Kidney (tissue), 14 donors: Measurements from ENCODE around the gene MAEA. TPM values are rescaled to one million over a fixed set of nuclear protein-coding genes. Genes with fewer than 3 reads are reported as not detected.

Experiments
- DNase-seq, 5 donors: peaks; one replicate each; pipeline ENCODE4 v3.0.0-alpha.2; 2013 to 2020
- FAIRE-seq: peaks from 2 replicates; lab custom pipeline; 2012; peaks lifted over from hg19 to GRCh38; lab: Jason Lieb, UNC
- H3K27ac ChIP-seq, 2 donors: one replicate each; pipeline ENCODE4 v1.7.0; 2013; ENCODE audit warnings: low read depth in 2 of 2, low read length in 2 of 2, inconsistent platforms in 1 of 2
- H3K27me3 ChIP-seq: one replicate; pipeline ENCODE4 v1.7.1; 2013; ENCODE audit warnings: low read length, inconsistent platforms; ENCODE audit not compliant: control insufficient read depth, insufficient read depth
- H3K36me3 ChIP-seq, 3 donors: one replicate each; pipeline versions ENCODE4 v1.7.0 to v1.7.1; 2013; ENCODE audit warnings: low read length in 3 of 3, control low read depth in 1 of 3, inconsistent platforms in 1 of 3; ENCODE audit not compliant: insufficient read depth in 3 of 3, control insufficient read depth in 2 of 3
- H3K4me1 ChIP-seq, 3 donors: one replicate each; pipeline versions ENCODE4 v1.7.0 to v1.7.1; 2013; ENCODE audit warnings: low read length in 3 of 3, inconsistent platforms in 1 of 3, low read depth in 1 of 3; ENCODE audit not compliant: control insufficient read depth in 2 of 3, insufficient read depth in 2 of 3
- H3K4me3 ChIP-seq, 3 donors: one replicate each; pipeline versions ENCODE4 v1.7.0 to v1.8.1; 2013; ENCODE audit warnings: low read length in 3 of 3, control low read depth in 1 of 3, inconsistent platforms in 1 of 3
- H3K9ac ChIP-seq, 3 donors: one replicate each; pipeline versions ENCODE4 v1.7.0 to v1.7.1; 2013; ENCODE audit warnings: low read length in 3 of 3, control low read depth in 1 of 3, inconsistent platforms in 1 of 3
- H3K9me3 ChIP-seq, 3 donors: one replicate each; pipeline versions ENCODE4 v1.7.0 to v1.7.1; 2013; ENCODE audit warnings: low read length in 3 of 3, control low read depth in 1 of 3, inconsistent platforms in 1 of 3; ENCODE audit not compliant: control insufficient read depth in 2 of 3, insufficient read depth in 1 of 3
- CTCF ChIP-seq: IDR thresholded peaks from 3 replicates; pipeline ENCODE4 v1.5.1; 2012; ENCODE audit warnings: mild to moderate bottlenecking, moderate library complexity, borderline replicate concordance; ENCODE audit not compliant: insufficient read depth; ENCODE audit errors: extremely low read depth
- intact Hi-C: fragments of 100-400 bp; cut with DNase I; formaldehyde crosslinking; loops from one replicate; pipeline ENCODE4 v1.11.1; 2022
- polyA plus RNA-seq: library from polyadenylated mRNA; stranded (reverse); fragments of 350-450 nt; fragmentation: Illumina TruSeq; extraction: RNeasy Lipid Tissue Mini Kit (QIAGEN cat#74804); gene quantifications from one replicate; pipeline ENCODE4 v1.2.3, GENCODE V29; 2014; ENCODE audit warnings: low read depth, low replicate concordance; ENCODE audit not compliant: insufficient read depth
- total RNA-seq: library from RNA; stranded (reverse); fragmentation: NEBNext Ultra II Directional; extraction: Animal tissue kit (Norgen Biotek cat#: 25700); gene quantifications from one replicate; pipeline ENCODE4 v1.2.1, GENCODE V29; 2021
- donor health status: control.
- donor health status: control.
- donor health status: control.
- donor health status: control.
- donor health status: control.
- donor health status: DM: yes; HTN: yes; CAD: no.
- donor health status: Normal renal cell carcinoma (clear cell type).

MAEA gene
- total and polyA plus RNA-seq, 2 donors from 2014 or later = 65.0 to 75.2 TPM

GRCh38 chr4:1242506-1243450 is 46.9 kb upstream of the MAEA start:
- Histone ChIP-seq H3K9me3 (no peaks in the 10 kb centered on the region), H3K36me3 (peaks cover 0 to 13% (median 8%) of the 10 kb centered on the region in 3 donors), H3K4me3 (no peak overlapping the region), H3K27me3 (no peaks in the 10 kb centered on the region), H3K9ac (no peak overlapping the region), H3K4me1 (peaks cover 3 to 53% (median 19%) of the 10 kb centered on the region in 3 donors), H3K27ac (no peak overlapping the region)
- FAIRE-seq (no peak), DNase-seq (peak in 2 of 5 donors; percentile 34 to 64)
- intact Hi-C loops = no loop called here
- no peak for TF ChIP-seq CTCF

- Histone ChIP-seq H3K9me3 (no peaks in the 10 kb centered on the region), H3K9ac (no peak overlapping the region), H3K4me3 (no peak overlapping the region), H3K27me3 (no peaks in the 10 kb centered on the region), H3K27ac (no peak overlapping the region), H3K4me1 (peaks cover 3 to 53% (median 19%) of the 10 kb centered on the region in 3 donors), H3K36me3 (peaks cover 0 to 9% (median 8%) of the 10 kb centered on the region in 3 donors)
- intact Hi-C loops = no loop called here
- FAIRE-seq = no peak
- no peak for TF ChIP-seq CTCF
- no peak for DNase-seq
Observed at GRCh38 chr4:1243451-1244080, 46.1 kb upstream of the MAEA start.

- DNase-seq (peak in 2 of 5 donors; percentile 43 to 79), FAIRE-seq (no peak)
- H3K27ac ChIP-seq = no peak overlapping the region
- TF ChIP-seq CTCF = no peak
- H3K36me3 ChIP-seq = peaks cover 0 to 9% (median 8%) of the 10 kb centered on the region in 3 donors
- H3K9ac ChIP-seq = no peak overlapping the region
- H3K4me1 ChIP-seq = peaks cover 3 to 53% (median 19%) of the 10 kb centered on the region in 3 donors
- intact Hi-C loops = no loop called here
- H3K27me3 ChIP-seq = no peaks in the 10 kb centered on the region
- no peak overlapping the region for H3K4me3 ChIP-seq
- no peaks in the 10 kb centered on the region for H3K9me3 ChIP-seq
Observed at GRCh38 chr4:1244081-1244977, 45.4 kb upstream of the MAEA start.
